NCI-H2227 (cell line): ENCODE measurements around the gene RANBP1.

Experiments used
- DNase-seq: peaks from one replicate; lab custom pipeline; 2025; ENCODE audit not compliant: unreplicated experiment; lab: John Stamatoyannopoulos, UW

The RANBP1 gene

DNA sequence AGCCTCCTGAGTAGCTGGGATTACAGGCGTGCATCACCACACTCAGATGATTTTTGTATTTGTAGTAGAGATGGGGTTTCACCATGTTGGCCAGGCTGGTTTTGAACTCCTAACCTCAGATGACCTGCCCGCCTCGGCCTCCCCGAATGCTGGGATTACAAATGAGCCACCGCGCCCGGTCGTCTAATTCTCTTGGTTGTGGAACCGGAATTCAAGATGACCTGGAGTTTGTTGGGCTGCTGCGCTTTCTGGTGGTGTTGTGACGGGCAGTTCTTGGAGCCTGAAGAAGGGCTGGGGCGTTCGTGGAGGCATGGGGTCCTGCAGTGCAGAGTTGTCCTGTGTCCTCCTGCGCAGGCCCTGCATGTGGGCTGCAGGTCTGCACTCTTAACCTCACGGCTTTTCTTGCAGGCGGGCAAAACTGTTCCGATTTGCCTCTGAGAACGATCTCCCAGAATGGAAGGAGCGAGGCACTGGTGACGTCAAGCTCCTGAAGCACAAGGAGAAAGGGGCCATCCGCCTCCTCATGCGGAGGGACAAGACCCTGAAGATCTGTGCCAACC lies 6.0 kb downstream of the RANBP1 start:
- no peak for DNase-seq

DNA sequence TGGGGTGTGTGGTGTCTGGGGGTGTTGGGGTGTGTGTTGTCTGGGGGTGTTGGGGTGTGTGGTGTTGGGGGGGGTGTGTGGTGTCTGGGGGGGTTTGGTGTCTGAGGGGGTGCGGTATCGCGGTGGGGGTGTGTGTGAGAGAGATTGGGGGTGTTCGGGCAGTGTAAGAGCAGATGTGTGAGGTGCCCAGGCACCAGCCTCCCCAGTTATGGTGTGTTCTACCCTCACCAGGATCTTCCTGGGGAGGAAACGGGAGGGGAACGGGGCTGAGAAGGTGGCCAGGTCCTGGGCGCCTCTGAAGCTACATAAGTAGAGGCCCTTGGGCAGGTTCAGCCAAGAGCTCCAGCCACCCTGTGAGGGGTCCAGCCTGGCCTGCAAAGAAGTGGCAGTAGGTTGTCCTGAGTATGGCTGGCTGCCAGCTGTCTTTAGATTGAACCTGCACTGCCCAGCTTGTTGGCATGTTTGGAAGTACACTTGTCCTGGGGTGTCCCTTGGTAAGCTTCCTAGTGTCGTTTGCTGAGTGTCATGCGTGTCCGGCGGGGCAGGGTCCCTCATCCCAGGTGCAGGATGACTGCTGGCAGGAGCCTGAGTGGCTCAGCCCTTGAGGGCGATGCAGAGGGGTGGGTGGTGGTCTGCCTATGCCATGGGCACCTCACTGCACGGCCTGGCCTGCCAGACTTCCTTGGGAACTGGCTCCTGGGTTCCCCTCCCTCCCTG lies 7.6 kb downstream of the RANBP1 start:
- DNase-seq, result no peak

DNA sequence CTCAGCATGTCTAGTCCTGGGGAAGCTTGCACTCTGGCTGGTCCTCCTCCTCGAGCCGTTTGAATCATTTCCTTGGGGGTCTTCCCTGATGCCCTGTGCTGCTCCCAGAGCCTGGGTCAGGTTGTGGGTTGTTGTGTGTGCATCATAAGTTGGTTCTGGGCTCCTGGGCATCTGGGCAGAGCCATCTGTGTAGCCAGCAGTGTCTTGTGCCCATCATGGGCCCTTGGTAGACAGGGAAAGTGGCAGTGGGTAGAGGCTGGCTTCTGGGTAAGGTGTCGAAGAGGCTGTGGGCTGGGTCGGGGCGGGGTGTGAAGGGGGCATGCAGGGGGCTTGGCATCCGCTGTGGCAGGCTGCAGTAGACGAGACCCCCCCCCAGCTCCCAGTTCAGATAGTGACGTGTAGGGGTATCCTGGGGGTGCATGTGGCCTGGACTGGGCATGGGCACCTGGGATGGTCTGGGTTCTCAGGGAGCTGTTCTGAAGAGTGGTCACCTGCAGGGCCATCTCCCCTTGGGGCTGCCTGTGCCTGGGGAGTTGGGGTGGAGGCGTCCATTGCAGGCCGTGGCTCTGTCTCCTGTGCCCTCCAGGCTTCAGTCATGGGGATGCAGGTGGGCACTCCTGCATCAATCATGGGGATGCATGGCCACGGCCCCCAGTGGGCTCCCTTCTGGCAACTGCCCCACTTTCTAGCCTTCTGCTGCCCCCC lies 8.3 kb downstream of the RANBP1 start:
- no peak for DNase-seq

GRCh38 chr22:20125201-20126174 lies 9.6 kb downstream of the RANBP1 start:
- no peak for DNase-seq

- DNase-seq, result no peak
These were observed 10.6 kb downstream of the RANBP1 start for GRCh38 chr22:20126284-20127029.

DNA sequence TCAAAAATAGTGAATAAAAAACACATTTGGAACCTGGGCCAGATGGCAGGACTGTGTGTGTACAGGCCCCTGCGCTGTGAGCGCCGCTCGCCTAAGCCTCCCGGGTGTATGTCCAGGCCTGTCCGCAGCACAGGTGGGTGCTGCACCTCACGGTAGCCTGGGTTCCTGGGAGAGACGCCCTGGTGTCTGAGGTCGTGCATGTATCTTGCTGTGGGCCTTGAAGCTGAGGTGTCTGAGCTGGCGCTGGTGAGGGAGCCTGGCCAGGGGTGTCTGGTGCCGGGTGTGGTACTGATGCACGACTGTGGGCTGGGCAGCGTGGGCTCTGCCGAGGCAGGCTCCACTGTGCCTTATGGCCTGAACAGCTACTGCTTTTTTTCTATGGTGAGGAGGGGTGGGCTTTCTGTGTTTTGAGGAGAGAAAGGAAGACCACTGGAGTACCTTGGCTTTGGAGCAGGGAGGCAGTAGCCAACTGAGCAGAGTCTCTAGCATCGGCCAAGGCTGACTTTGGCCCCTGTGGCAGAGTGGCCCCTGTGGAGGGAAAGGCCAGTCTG lies 11.5 kb downstream of the RANBP1 start:
- no peak for DNase-seq

- no peak for DNase-seq
These were observed 12.1 kb downstream of the RANBP1 start for GRCh38 chr22:20127869-20128618.

DNA sequence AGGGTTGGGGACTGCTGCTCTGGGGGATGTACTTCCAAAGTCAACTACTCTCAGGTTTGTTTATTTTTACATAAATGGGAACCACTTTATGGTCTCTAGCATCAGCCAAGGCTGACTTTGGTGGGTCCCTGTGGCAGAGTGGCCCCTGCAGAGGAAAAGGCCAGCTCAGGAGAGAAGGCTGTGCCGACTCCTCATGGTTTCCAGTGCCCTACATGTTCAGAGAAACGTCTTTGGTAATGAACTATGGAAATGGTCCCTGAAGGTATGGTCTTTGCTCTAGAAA lies 12.7 kb downstream of the RANBP1 start:
- no peak for DNase-seq

DNA sequence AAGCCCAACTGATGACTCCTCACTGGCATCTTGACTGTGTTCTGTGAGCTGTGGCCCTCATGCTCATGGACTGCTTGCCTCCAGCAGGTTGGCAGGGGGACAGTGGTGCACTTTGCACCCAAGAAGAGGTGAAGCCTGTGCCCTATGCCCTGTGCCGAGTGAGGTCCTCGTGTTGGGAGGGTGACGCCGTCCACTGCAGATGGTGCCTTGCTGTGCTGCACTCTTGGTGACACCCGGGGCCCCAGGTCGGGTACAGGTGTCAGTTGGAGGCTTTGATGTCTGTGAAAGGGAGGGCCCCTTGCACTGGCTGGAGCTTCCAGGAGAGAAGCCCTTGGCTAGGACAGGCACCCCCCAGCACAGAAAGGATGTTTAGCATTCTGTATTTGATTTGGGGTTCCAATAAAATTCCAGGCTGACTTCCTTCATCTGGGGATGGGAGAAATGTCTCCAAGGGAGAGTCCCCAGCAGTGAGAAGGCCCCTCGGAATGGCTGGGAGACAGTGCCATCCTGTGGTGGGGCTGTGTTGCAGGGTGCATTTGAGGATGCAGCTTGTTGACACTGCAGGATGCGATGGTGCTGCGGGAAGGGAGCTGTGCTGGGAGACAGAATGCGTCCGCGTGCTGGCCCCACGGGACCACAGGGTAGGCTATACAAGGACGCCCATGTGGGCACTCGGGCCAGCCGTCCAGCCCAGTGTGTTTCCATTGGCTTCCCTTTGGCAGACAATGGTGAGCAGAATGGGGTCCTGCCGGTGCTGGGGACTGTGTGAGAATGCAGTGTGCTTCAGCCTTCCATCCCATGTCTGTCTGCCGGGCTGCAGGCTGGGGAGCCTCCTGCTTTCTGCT lies 13.2 kb downstream of the RANBP1 start:
- peak; percentile 39 for DNase-seq

DNA sequence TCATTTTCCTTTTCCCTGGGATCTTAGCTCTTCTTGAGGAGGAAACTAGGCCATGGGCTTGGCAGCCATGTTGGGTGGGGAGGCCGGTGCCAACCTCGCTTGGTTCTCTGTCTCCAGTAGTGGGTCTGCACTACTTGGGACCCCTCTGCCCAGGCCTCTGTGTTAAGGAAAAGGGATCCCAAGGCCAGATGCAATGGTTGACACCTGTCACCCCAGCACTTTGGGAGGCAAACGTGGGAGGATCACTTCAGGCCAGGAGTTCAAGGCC lies 13.8 kb downstream of the RANBP1 start:
- DNase-seq, result no peak

DNA sequence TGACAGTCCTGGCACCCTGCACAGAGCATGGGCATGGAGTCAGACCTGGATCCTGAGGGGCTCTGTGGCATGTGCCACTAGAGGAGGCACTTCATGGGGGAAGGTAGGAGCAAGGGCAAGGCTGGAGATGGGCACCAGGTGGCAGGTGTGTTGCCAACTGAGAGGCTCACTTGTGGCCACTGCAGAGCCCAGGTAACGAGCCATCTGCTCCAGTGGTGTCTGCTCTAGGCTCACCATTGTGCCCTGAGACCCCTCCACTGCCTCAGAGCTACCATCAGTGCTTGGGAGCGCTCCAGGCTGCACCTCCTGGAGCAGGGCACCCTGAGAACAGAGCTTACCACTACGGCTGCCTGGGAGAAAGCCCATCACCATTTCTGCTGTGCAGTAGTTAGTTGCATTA lies 14.4 kb downstream of the RANBP1 start:
- DNase-seq, result no peak

DNA sequence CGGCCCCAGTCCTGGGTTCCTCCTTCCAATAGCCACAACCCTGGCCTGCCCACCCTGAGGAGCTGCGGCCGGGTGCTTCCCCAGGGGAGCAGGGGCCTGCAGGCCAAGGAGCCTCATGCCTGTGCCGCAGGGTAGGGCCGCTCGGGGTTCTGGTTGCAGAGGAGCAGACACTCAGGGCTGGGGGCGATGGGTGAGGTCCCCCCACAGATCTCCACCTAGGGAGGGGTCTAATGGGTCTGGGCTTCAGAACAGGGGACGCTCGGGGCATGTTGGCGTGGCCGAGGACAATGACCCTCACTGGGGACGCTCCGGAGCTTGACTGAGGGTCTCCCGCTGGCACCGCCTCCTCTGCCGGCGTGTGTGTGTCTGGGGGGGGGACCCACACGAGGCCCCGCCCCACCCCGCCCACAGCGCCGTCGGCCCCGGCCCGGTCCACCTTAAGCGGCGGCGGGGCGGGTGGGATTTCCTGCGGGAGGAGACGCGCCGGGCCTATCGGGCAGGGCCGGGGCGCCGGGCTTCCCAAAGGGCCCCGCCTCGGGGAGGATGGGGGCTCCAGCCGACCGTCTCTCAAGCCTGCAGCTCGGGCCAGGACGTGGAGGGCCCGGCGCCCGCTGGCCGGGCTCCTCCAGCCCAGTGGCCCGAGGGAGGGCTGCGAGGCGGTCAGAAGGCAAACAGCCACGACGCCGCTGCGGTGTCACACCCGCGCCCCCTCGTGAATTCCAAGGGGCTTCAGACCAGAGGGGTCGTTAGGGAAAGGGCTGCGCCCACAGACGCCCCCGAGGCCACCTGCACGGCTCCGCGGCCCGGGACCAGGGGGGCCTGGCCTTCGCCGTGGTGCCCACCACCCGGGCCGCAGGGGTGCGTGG lies 15.1 kb downstream of the RANBP1 start:
- DNase-seq, result peak; percentile 92

GRCh38 chr22:20131597-20131858 lies 15.6 kb downstream of the RANBP1 start, which contains the start of gene ZDHHC8:
Gene ZDHHC8, plus strand, starts transcription at chr22:20131804. Its CDS starts 144 bp downstream, at chr22:20131948.
- DNase-seq, result peak; percentile 49

DNA sequence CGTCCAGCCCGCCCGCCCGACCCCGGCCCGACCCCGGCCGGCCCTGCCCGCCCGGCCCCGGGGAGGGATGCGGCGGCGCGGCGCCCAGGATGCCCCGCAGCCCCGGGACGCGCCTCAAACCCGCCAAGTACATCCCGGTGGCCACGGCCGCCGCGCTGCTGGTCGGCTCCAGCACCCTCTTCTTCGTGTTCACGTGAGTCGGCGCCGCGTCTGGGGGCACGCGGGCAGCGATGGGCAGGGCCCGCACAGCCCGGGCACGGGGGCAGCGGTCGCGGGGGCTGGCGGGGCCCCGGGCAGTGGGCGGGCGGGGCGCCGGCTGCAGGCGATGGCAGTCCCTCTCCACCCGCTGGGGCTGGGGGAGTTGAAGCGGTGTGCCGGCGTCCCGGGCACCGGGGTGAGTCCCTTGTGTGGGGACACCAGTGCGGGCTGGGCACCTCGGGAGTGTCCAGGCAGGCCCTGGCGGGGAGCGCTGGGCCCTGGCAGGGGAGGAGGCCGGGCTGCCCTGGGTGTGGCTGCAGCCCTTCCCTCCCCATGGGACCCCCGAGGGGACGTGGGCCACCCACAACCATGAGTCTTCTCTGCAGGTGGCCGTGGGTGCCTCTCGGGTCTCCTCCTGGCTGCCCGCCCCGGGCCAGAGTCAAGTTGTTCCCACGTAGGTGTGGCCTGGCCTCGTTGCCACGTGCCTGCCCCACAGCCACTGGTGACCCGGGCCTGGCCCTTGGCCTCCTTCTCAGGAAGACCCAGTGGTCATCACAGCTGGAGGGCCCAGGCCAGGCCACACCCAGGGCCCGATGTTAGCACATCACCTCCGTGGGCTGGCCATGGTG lies 16.2 kb downstream of the RANBP1 start:
- peak; percentile 54 for DNase-seq

DNA sequence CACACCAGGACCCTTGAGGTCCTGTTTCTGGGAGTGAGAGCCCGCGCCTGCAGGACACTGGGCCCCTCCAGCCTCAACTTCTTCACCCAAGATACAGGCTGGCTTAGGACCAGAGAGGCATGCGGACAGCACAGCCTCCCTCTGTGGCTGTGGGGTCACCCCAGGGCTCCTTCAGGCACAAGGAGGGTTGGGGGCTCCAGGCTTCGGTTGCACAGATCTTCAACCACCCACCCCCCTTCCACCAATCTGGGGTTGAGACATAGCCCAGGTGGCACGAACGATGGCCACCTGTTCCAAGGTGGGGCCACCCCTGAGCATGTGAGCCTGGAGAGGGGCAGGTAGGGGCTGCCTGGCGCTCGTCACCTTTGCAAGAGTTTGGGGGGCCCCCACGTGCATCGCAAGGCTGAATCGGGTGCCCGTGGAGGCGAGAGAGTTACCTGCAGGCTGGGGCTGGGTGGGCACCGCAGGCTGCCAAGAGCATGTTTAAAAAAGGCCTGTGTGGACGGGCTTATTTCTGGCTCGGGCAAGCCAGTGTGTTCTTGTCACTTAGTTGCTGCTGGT lies 16.9 kb downstream of the RANBP1 start:
- no peak for DNase-seq

- no peak for DNase-seq
These were observed 18.1 kb downstream of the RANBP1 start for GRCh38 chr22:20133930-20134549.

DNA sequence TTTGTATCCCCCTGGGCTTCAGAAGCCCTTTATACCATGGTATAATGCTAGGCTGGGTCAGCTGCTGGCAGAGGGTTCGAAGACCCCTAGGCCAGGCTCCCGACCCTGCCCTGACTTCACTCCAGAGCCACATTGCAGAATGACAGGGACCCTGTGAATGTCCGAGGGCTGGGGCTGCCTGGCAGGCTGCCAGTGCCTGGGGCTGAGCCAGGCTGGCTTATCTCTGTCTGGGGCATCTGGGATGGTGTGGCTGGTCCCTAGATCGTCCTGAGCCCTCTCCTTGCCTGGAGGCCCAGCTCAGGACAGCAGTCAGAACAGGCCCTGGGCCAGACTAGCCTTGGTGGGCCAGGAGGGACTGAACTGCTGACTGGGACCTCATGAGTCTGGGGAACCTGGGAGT lies 19.4 kb downstream of the RANBP1 start:
- DNase-seq, result no peak
